A549 (cell line): ENCODE data around the gene CENPE.

Experiments
- CEBPB ChIP-seq, 2 experiments: fragments of >200 bp in 1 of 2; sonication (Bioruptor Twin) in 1 of 2; formaldehyde crosslinking in 1 of 2; IDR thresholded peaks; 2 replicates each; pipeline ENCODE4 v1.6.1; 2012 to 2016
- CHD2 ChIP-seq: fragments of 150-350 bp; IDR thresholded peaks from 2 replicates; pipeline ENCODE4 v1.6.1; 2014; ENCODE audit warnings: low read length; ENCODE audit not compliant: partially characterized antibody
- CTCF ChIP-seq: fragments of >200 bp; sonication (Bioruptor Twin); formaldehyde crosslinking; IDR thresholded peaks from 3 replicates; pipeline ENCODE4 v1.5.1; 2016
- ESRRA ChIP-seq: fragments of 150-350 bp; IDR thresholded peaks from 2 replicates; pipeline ENCODE4 v1.6.1; 2014; ENCODE audit warnings: mild to moderate bottlenecking, low read length, borderline replicate concordance
- HMGXB4 ChIP-seq: fragments of 250-450 bp; sonication (Bioruptor Pico); IDR thresholded peaks from 2 replicates; pipeline ENCODE4 v1.5.0; 2021; ENCODE audit warnings: mild to moderate bottlenecking, moderate library complexity, borderline replicate concordance
- JUN ChIP-seq, 2 experiments: fragments of >200 bp; sonication (Bioruptor Twin); formaldehyde crosslinking; IDR thresholded peaks; 2 replicates in 1 of 2; 3 replicates in 1 of 2; pipeline ENCODE4 v1.6.1; 2016 to 2017
- JUNB ChIP-seq: fragments of >200 bp; sonication (Bioruptor Twin); formaldehyde crosslinking; IDR thresholded peaks from 2 replicates; pipeline ENCODE4 v1.6.1; 2016
- NR3C1 ChIP-seq: fragments of >200 bp; sonication (Bioruptor Twin); formaldehyde crosslinking; IDR thresholded peaks from 3 replicates; pipeline ENCODE4 v1.6.1; 2017
- POLR2A ChIP-seq: IDR thresholded peaks from 2 replicates; pipeline ENCODE4 v1.6.1; 2012; ENCODE audit warnings: mild to moderate bottlenecking, low read length
- RAD21 ChIP-seq, 2 experiments: fragments of >200 bp in 1 of 2; sonication (Bioruptor Twin) in 1 of 2; formaldehyde crosslinking in 1 of 2; IDR thresholded peaks in 1 of 2; conservative IDR thresholded peaks in 1 of 2; 2 replicates in 1 of 2; 3 replicates in 1 of 2; pipeline ENCODE4 v1.6.1; 2012 to 2018; ENCODE audit warnings: inconsistent platforms in 1 of 2
- RCOR1 ChIP-seq: fragments of 150-350 bp; IDR thresholded peaks from 2 replicates; pipeline ENCODE4 v1.6.1; 2014; ENCODE audit warnings: antibody characterized with exemption, low read length, low read depth
- ZC3H11A ChIP-seq: fragments of 450-650 bp; IDR thresholded peaks from 2 replicates; pipeline ENCODE4 v1.6.1; 2014; ENCODE audit warnings: antibody characterized with exemption, mild to moderate bottlenecking

- no peak for TF ChIP-seq CTCF
- no peak for TF ChIP-seq POLR2A
- no peak for TF ChIP-seq ZC3H11A
- TF ChIP-seq ESRRA = no peak
- TF ChIP-seq CEBPB (IDR thresholded peaks at IDR 0.05) = no peak
- peak; percentile 65 for TF ChIP-seq JUNB
- TF ChIP-seq RAD21 (conservative IDR thresholded peaks at IDR 0.05 in 1 of 2, IDR thresholded peaks at IDR 0.05 in 1 of 2) = no peak
- TF ChIP-seq HMGXB4 = no peak
- no peak for TF ChIP-seq CHD2
- no peak for TF ChIP-seq JUN (IDR thresholded peaks at IDR 0.05)
- no peak for TF ChIP-seq NR3C1
- TF ChIP-seq RCOR1 = no peak
These were observed 47.5 kb downstream of the CENPE start for GRCh38 chr4:103150677-103151076.
